ENCODE measurements around the gene SH3RF2.
"Not testable (repeated sequence)": the region's sequence is repeated elsewhere in the genome, so short reads cannot be mapped to it uniquely, and the experiment has no call there.

Gene SH3RF2

DNA sequence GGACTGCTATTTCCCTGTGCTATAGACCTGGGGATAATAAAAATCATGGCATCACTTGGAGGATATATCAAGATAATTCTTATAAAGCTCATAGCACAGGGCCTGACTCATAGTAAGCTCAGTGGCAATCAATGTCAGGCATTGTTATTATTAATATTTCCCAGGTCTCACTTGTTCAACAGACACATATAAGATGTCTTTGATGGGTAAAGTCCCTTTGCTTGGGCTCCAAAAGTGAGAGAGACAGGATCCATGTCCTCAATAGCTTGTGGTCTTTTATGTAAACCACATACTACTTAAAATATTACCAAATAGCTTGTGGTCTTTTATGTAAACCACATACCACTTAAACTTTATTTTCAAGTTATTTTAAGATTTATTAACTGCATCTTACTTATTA, 11.2 kb downstream of the SH3RF2 start:
- in situ Hi-C loops (cut with MboI; ENCODE audit: low sequenced_read_pairs): no loop called here

DNA sequence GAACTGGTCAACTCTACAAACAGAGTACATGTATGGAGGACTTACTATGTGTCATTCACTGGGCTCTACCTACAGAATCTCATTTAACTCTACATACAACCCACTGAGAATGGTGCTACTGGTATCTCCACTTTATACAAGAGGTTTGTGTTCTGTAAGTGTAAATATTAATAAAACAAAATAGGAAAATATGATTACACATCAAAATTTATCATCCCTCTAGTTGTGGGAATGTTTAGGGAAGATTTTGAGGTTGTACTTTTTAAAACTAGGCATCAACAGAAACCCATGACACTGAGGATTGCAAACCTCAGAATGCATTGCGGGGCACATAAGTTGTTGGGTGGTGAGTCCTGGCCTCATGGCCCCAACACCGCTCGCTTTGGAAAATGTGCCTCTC, 11.7 kb downstream of the SH3RF2 start:
- in situ Hi-C loops (cut with MboI; ENCODE audit: low sequenced_read_pairs): no loop called here

DNA sequence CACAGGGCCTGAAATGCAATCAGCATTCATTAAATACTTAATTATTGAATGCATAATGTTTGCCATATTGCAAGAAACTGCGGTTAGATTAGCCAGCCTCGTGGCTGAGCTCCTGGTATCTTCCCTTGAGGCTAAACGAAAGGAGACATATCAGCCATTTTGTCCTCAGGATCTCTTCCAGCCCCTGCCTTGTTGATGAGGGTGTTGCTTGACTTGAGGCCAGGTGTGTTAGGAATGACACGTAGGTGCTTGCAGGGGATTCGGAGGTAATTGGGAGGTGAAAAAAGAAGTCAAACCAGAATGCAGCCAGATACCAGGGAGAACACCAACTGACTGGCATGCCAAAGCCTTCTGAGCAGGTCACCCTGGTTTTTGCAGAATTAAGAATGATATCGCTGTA, 12.5 kb downstream of the SH3RF2 start:
- in situ Hi-C loops (cut with MboI; ENCODE audit: low sequenced_read_pairs): no loop called here

DNA sequence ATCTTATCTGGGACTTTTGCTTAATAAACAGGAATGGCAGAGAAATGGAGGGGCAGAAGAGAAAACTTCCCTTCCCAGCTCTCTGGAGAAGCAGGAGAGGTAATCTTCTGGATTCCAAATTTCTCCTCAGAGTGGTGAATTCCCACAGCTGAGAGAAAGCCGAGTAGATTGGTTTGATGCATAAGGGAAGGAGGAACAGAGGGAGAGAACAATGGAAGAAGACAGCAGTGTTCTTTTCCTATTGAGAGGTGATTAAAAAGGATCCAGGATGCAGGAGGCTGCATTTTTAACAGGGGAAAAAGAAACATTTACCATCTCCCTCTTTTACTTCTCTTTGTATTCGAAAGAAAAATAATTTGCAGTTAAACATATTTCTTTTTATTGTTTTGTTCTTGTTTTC, 13.1 kb downstream of the SH3RF2 start:
- in situ Hi-C loops (cut with MboI; ENCODE audit: low sequenced_read_pairs): no loop called here

DNA sequence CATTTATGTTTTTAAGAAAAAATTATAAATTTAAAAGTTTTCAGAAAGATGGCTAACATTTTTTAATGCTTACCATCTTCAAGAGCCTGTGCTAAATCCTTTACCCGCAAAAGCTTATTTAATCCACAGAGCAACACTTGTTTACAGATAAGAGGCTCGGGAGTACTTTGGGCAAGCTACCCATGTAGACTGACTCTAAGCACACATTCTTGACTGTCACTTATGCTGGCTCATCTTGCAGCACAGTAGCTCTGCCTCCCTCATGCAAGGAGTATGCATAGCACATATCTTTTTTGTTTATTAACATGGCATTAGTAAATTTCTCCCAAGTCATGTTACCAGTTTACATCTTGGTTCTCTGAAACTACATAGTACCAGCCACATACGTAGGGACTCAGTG, 14.7 kb downstream of the SH3RF2 start:
- in situ Hi-C loops (cut with MboI; ENCODE audit: low sequenced_read_pairs): no loop called here

DNA sequence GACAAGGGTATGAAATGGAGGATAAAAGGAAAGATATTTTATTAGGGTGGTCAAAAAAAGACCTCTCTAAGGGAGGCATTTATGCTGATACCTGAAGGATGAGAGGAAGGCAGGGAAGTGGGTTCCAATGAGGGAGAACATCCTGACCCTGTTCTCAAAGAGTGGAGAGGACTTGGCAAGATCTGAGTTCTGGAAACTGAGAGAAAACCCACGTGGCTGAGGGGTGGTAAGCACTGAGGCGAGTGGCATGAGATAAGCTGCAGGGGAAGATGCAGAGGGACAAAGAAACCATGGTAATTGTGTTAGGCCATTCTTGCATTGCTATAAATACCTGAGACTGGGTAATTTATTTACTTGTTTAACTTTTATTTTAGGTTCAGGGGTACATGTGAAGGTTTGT, 16.8 kb downstream of the SH3RF2 start:
- in situ Hi-C loops (cut with MboI; ENCODE audit: low sequenced_read_pairs): no loop called here

DNA sequence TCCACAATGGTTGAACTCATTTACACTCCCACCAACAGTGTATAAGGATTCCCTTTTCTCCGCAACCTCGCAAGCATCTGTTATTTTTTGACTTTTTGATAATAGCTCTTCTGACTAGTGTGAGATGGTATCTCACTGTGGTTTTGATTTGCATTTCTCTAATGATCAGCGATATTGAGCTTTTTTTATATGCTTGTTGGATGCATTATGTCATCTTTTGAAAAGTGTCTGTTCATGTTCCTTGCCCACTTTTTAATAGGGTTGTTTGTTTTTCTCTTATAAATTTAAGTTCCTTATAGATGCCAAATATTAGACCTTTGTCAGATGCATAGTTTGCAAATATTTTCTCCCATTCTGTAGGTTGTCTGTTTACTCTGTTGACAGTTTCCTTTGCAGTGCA, 17.8 kb downstream of the SH3RF2 start:
- in situ Hi-C loops (cut with MboI; ENCODE audit: low sequenced_read_pairs): not testable (repeated sequence)

DNA sequence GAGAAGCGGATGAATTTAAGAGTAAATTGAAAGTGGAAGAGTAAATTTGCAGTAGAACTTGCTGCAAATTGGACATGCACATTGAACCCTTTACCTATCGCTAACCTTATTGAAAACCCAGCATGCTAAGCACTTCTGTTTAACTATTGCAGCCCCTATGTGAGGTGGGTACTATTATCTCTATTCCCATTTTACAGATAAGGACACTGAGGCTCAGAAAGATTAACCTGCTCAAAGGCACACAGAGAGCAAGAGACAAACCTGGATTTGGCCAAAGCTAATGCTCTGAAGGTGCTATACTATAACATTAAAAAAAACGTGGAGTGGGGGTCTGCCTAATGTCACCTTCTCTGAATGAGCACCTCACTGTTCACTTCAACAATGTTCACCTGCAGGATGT, 21.0 kb downstream of the SH3RF2 start:
- in situ Hi-C loops (cut with MboI; ENCODE audit: low sequenced_read_pairs): no loop called here

DNA sequence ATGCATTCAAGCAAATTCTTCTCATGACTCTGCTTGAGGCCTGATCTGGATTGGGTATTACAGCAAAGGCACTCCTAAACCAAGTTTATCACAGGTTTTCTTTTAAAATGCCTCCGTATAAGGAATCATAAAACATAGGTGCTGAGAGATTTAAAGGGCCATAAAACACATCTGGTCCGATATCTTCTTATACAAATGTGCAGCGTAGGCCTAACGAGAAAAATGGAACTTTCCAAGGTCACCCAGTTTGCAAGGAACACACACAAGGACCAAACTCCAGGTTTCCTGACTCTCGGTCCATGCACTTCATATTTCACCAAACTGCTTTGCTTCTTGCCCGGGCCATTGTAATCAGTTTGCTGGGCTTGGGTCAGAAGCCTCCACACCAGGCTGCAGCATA, 22.1 kb downstream of the SH3RF2 start:
- in situ Hi-C loops (cut with MboI; ENCODE audit: low sequenced_read_pairs): no loop called here

DNA sequence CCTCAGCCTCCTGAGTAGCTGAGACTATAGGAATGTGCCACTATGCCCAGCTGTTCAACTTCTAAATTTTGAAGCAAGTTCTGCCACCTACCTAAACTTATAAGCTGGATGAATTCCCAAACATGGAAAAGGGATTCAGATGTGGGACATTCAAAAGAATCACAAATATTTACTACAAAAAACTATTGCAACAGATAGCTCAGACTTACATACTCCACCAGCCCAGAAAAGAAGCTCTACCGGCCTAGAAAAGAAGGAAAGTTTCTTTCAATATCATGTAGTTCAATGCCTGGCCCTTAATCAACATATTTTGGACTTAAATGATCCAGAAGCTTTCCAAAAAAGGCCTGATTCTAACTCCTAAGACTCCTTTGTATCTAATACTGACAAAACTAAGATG, 23.8 kb downstream of the SH3RF2 start:
- in situ Hi-C loops (cut with MboI; ENCODE audit: low sequenced_read_pairs): no loop called here

DNA sequence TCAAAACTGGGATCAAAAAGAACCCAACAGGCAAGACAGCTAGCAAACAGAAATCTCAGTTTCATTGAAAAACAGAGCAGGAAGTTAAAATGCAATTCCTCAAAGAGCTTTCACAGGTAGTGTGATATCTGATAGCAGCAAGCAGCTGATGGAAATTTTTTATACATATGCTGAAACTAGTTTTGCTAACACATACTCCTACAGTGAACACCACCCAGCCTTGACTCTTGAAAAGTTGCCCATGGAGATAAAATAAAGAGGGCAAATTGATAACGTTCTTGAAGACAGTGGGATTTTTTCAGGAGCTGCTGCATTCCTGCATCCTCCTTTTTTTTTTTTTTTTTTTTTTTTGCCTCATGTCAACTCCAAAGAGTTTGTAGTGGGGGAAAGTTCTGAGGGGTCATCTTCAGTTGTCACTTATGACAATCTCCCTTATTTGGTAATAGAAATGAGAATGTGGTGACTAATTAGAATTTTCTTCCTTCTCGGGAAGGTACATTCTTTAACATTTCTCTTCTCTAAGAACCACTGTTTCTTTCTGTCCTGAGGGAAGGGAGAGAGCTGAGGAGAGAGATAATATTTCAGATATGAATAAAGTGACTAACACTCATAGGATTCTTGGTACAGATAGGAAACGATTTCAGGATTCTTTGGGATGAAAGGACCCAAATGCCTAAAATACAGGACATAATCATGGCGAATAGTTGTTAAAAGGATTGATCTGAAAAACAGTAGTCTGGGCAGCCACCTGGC, 24.6 kb downstream of the SH3RF2 start:
- in situ Hi-C loops (cut with MboI; ENCODE audit: low sequenced_read_pairs): no loop called here

DNA sequence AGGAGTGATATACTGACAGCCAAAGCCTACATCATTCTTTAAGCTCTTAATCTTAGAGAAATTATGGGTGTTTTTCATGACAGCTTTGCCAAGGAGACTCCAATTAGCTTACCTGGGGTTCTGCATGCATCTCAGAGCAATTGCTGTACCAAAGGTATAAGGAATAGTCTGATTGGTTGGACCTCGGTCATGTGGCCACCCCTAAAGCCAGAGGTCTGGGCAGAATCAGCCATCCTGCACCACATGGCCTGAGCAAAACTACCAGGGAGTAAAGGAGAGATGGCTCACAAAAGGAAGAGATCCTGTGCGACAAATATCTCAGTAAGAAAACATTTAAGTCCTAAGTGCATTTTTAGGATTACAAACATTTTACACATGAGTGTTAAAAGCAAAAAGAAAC, 25.6 kb downstream of the SH3RF2 start:
- in situ Hi-C loops (cut with MboI; ENCODE audit: low sequenced_read_pairs): no loop called here

DNA sequence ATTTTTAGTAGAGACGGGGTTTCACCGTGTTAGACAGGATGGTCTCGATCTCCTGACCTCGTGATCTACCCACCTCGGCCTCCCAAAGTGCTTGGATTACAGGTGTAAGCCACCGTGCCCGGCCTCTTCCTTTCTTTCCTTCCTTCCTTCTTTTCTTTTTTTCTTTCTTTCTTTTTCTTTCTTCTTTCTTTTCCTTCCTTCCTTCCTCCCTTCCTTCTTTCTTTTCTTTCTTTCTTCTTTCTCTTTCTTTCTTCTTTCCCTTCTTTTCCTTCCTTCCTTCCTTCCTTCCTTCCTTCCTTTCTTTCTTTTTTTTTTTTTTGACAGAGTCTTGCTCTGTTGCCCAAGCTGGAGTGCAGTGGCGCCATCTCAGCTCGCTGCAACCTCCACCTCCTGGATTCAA, 27.6 kb downstream of the SH3RF2 start:
- in situ Hi-C loops (cut with MboI; ENCODE audit: low sequenced_read_pairs): not testable (repeated sequence)

DNA sequence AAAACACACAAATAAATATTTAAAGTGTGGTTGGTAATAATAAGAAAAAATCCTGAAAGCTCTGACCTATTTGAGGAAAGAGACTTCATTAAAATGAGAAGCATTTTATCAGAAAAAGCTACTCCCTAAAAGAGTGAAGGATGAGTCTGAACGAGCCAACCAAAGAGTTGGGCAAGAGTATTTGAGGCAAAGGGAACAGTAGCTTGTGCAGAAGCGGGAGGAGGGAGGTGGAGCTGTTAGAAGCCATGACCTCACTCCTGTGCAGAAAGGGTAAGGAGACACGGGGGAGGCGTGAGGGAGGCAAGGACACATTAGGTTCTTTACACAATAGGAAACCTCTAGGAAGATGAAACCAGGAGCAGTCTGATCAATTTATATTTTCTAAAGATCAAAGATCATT, 29.4 kb downstream of the SH3RF2 start:
- in situ Hi-C loops (cut with MboI; ENCODE audit: low sequenced_read_pairs): no loop called here

DNA sequence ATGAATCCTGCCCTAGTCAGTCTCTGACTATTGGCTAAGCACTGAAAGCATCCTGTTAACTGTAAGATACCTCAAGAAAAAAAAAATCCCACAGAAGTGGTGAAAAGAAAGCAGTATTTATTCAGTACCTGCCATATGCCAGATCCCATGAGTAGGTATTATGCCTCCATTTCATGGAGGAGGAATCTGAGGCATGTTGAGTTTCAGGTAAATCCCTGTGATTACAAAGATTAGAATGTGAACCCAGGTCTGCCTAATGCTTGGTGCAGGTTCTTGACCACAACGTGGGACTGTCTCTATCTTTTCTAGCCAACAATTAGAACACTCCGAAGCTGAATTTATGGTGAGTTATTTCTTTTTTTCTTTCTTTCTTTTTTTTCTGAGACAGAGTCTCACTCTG, 30.9 kb downstream of the SH3RF2 start:
- in situ Hi-C loops (cut with MboI; ENCODE audit: low sequenced_read_pairs): no loop called here

DNA sequence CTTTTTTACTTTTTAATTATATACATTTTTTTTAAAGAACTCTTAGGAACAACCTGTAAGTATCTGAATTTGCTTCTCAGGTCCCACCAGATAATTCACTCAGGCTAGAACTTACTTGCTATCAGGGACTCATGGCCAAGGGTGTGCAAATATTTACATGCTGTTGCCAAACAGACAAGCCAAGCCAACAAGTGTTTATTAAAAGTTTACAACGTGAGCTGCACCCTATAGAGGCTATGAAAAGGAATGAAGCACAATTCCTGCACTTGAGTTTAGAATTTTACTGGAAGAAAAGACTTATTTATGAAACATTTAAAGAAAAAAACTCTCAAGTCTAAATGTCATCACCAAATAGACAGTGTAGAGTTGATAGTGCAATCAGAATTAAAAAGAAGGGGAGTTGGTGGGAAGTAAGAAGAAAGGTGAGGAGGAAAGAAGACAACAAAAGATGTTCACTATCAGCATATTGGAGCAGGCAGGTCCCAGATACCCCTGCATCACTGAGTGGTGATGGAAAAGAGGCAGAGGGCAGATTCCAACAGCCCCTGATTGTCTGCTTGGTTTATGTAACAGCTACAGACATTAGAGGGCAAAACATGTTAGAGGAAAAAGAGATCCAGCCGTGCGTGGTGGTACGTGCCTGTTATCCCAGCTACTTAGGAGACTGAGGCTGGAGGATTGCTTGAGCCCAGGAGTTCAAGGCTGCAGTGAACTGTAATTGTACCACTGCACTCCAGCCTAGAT, 32.8 kb downstream of the SH3RF2 start:
- in situ Hi-C loops (cut with MboI; ENCODE audit: low sequenced_read_pairs): no loop called here

DNA sequence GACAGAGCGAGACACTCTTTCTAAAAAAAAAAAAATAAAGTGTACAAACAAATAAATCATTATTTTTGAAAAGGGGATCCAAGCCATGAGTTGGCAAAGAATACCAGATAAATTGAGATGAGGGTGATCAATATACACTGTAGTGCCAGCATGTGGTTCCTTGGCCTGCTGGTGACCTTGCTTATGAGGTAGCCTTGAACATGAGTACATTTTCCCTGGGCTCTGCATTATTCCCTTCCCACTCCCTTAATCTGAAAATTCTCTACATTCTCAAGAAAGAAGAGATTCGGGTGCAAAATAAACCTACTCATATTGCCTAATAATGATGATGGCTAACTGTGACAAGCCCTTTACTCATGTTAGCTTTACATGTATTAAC, 33.3 kb downstream of the SH3RF2 start:
- in situ Hi-C loops (cut with MboI; ENCODE audit: low sequenced_read_pairs): no loop called here

DNA sequence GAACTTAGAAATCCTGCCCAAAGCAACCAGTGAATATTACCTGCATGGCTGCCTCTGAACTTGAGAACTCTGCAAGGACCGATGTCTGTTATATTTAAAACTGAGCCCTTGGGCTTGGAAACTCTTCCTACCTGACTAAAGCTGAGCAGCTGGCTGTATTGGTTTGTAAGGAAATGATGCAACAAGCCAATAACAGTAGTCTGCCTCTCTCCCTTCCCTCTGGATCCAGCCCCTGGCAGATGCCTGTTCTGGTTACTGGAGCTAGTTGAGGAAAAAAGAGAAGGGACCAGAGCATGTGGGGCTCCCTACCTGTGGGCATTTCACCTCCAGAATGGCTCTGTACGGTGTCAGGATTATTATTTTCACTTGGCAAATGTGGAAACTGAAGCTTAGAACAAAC, 34.7 kb downstream of the SH3RF2 start:
- in situ Hi-C loops (cut with MboI; ENCODE audit: low sequenced_read_pairs): no loop called here

DNA sequence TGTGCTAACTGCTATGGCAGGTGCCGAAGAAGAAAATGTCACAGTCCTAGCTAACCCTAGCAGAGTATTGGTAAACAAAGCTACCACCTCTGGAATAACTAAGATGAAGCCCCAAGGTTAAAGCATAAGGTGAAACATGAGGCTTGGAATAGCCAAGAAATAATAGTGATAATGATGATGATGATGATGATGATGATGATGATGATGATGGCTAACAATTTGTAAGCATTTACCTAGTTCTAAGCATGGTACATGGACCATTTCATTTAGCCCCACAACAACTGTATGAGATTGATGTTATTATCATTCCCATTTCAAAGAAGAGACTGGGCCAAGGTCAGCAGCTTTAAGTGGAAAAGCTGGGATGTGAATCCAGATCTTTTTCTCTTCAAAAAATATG, 35.3 kb downstream of the SH3RF2 start:
- in situ Hi-C loops (cut with MboI; ENCODE audit: low sequenced_read_pairs): no loop called here

DNA sequence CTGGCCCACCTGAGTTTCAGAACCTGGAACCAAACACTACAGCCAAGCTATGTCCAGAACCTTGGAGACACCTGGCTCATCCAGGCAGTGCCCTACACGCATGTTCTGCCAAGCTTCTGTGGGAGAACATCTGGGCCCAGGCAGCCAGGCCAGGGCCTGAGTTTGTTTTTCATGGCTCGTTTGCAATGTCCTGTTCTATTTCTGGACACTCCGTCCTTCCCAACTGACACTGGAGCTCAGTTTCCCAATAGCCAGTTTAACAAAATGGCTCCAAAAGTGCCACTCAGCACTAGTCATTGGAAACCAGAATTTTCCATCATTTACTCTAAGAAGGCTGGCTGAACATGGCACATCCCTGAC, 38.6 kb downstream of the SH3RF2 start:
- in situ Hi-C loops (cut with MboI; ENCODE audit: low sequenced_read_pairs): no loop called here

DNA sequence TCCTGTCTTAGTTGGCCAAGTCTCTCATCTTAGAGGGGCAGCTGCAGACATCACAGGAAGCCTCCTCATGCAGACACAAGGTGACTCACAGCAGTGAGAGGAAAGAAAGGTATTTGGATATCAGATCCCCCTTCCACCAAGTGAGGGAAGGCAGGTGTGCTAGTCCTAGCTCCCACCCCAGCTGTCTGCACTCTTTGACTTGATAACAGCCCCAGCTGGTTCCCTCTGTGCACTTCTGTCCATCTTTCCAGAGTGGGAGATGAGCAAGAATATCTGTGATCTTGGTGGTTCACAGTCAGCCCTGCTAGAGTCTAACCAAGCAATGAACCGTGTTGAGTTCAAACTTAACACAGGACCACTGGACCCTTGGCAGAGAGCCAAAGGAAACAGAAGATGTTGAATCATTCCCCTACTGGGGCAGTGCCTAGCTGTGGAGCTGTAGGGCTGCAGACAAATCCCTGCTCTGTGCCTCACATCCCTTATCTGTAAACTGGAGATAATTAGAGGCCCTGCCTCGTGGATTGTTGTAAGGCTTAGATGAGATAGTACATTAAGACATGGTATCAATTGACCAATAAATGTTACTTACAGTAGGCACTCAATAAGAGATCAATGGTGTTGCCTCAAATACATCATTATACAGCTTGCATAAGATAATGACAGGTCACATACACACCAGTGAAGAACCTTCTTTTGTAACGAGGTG, 39.1 kb downstream of the SH3RF2 start:
- in situ Hi-C loops (cut with MboI; ENCODE audit: low sequenced_read_pairs): no loop called here

Measured in HL-60/S4 treated with retinoic acid at 250 ng/mL for 4 days and 3 days (cell line).